Measurements from ENCODE around the gene TCF23.

TCF23 gene

DNA sequence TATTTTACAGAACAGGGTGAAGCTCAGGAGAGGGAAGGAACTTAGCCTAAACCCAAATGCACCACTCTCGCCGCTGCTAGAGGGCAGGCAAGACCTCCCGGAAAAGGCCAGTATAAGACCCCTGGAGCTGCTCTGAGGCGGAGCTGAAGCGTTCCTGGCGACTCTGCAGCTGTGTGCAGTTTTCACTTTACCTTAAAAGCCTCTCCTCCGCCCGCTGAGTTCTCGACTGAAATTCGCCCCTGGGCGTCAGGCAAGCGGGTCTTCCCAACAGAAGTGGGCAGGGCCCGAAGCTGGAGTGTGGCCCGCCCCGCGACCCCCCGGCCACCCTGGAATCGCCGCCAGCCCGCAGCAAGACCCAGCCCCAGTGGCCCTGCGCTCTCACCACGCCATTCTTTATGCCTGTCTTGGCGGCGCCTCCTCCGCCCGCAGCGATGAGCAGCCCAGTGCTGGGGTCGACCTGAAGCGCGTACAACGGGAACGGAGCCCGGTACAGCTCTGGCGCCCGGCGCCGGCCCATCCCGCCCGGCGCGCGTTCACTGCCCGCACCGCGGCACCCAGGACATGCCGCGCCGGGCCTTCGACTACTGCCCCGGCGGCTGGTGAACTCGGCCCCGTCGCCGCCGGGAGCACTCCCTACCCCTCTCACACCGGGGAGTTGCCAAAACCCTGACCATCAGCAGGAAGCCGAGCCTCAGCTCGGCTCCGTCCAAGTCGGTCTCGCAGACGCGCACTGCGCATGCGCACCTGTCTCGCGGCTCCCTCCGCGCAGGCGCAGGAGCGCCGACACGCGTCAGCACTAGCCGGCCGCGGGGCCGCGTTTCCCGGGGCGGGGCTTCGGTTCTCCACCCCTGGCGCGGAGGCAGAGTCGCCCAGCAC lies 14.7 kb upstream of the TCF23 start, which contains the start of gene PREB:
TSS of gene PREB (minus strand) at position 732 of the 876 bp plus-strand sequence. CDS start at position 517, 215 bp downstream.
- Histone ChIP-seq H3K36me3 (ENCODE audit: insufficient read depth, low read length) (peaks cover 10% of the 10 kb centered on the region; the same call in 1 of the 2 replicates), H4K20me1 (ENCODE audit: insufficient read depth, low read length, poor library complexity, severe bottlenecking) (peaks cover 10% of the 10 kb centered on the region), H3K9me3 (ENCODE audit: insufficient read depth, low read depth, low read length) (no peaks in the 10 kb centered on the region), H3K4me2 (ENCODE audit: low read depth, low read length, poor library complexity, severe bottlenecking) (peak within 1 kb of the TSS; percentile 75), H3K9me2 (replicated peaks; ENCODE audit: low read depth, low read length) (no peaks in the 10 kb centered on the region), H3K4me1 (ENCODE audit: insufficient read depth, low read length, poor library complexity, severe bottlenecking) (peaks cover 22% of the 10 kb centered on the region), H3K27me3 (ENCODE audit: insufficient read depth, low read length, poor library complexity, severe bottlenecking) (peaks cover 4% of the 10 kb centered on the region), H3K4me3 (ENCODE audit: low read length, poor library complexity, severe bottlenecking) (peak within 1 kb of the TSS; percentile 88), H3F3A (ENCODE audit: low read depth) (no peaks in the 10 kb centered on the region), H3K9ac (ENCODE audit: low read depth, low read length, poor library complexity, severe bottlenecking) (peak within 1 kb of the TSS; percentile 90), H3K79me2 (ENCODE audit: insufficient read depth, low read length) (peaks cover 30% of the 10 kb centered on the region), H2AFZ (ENCODE audit: low read length) (peak within 1 kb of the TSS; percentile 98)
- TF ChIP-seq EZH2phosphoT487 (IDR thresholded peaks at IDR 0.05; ENCODE audit: borderline replicate concordance) = no peak
- TF ChIP-seq, protein P1, sequence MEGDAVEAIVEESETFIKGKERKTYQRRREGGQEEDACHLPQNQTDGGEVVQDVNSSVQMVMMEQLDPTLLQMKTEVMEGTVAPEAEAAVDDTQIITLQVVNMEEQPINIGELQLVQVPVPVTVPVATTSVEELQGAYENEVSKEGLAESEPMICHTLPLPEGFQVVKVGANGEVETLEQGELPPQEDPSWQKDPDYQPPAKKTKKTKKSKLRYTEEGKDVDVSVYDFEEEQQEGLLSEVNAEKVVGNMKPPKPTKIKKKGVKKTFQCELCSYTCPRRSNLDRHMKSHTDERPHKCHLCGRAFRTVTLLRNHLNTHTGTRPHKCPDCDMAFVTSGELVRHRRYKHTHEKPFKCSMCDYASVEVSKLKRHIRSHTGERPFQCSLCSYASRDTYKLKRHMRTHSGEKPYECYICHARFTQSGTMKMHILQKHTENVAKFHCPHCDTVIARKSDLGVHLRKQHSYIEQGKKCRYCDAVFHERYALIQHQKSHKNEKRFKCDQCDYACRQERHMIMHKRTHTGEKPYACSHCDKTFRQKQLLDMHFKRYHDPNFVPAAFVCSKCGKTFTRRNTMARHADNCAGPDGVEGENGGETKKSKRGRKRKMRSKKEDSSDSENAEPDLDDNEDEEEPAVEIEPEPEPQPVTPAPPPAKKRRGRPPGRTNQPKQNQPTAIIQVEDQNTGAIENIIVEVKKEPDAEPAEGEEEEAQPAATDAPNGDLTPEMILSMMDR (conservative IDR thresholded peaks at IDR 0.05; ENCODE audit: low read length) = peak; percentile 47

DNA sequence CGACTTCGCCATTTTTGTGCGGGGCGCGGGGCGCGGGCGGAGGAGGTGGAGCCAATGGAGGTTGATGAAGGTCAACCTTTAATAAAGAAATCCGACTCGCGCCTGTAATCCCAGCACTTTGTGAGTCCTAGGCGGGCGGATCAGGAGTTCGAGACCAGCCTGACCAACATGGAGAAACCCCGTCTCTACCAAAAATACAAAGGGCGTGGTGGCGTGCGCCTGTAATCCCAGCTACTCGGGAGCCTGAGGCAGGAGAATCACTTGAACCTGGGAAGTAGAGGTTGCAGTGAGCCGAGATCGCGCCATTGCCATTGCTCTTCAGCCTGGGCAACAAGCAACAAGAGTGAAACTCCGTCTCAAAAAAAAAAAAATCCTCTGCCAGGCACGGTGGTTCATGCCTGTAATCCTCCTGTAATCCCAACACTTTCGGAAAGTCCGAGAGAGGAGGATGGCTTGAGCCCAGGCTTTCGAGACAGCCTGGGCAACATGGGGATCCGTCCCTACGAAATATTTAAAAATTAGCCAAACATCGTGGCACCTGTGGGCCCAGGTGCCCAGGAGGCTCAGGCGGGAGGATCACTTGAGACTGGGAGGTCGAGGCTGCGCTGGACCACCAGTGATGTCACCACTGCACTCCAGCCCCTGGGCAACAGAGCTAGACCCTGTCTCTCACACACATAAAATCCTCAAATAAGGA lies 13.9 kb upstream of the TCF23 start:
- Histone ChIP-seq H2AFZ (ENCODE audit: low read length) (peak overlapping the region; percentile 98), H4K20me1 (ENCODE audit: insufficient read depth, low read length, poor library complexity, severe bottlenecking) (peaks cover 10% of the 10 kb centered on the region), H3F3A (ENCODE audit: low read depth) (no peaks in the 10 kb centered on the region), H3K9me3 (ENCODE audit: insufficient read depth, low read depth, low read length) (no peaks in the 10 kb centered on the region), H3K27me3 (ENCODE audit: insufficient read depth, low read length, poor library complexity, severe bottlenecking) (peaks cover 4% of the 10 kb centered on the region), H3K36me3 (ENCODE audit: insufficient read depth, low read length) (peaks cover 10% of the 10 kb centered on the region; the same call in 1 of the 2 replicates), H3K9ac (ENCODE audit: low read depth, low read length, poor library complexity, severe bottlenecking) (peak overlapping the region; percentile 90), H3K4me3 (ENCODE audit: low read length, poor library complexity, severe bottlenecking) (peak overlapping the region; percentile 88), H3K4me1 (ENCODE audit: insufficient read depth, low read length, poor library complexity, severe bottlenecking) (peaks cover 22% of the 10 kb centered on the region), H3K9me2 (replicated peaks; ENCODE audit: low read depth, low read length) (no peaks in the 10 kb centered on the region), H3K79me2 (ENCODE audit: insufficient read depth, low read length) (peaks cover 30% of the 10 kb centered on the region), H3K4me2 (ENCODE audit: low read depth, low read length, poor library complexity, severe bottlenecking) (peak overlapping the region; percentile 75)
- no peak for TF ChIP-seq EZH2phosphoT487 (IDR thresholded peaks at IDR 0.05; ENCODE audit: borderline replicate concordance)
- TF ChIP-seq, protein P1 (conservative IDR thresholded peaks at IDR 0.05; ENCODE audit: low read length) = no peak

DNA sequence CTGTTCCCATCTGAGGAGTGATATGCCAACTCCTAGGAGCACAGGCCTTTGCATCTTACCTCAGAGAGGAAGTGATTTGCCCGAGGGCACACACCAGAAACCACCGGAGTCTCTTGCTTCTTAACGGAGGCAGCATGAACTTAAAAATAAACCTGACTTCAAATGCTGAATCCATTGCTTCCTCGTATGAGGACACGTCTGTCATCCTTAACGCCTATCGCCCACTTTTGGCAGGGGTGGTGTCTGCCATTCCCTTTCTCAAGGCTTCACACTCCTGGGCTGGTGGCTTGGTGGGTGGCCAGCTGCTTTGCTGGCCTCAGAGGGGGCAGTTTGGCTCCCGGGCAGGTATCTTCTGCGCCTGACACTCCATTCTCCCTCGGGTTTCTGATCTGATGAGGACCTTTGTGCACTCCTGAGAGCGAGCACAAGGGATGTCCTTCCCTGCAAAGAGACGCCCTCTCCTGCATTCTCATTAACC lies 13.3 kb upstream of the TCF23 start:
- TF ChIP-seq EZH2phosphoT487 (IDR thresholded peaks at IDR 0.05; ENCODE audit: borderline replicate concordance) = no peak
- TF ChIP-seq, protein P1 (conservative IDR thresholded peaks at IDR 0.05; ENCODE audit: low read length) = no peak
- Histone ChIP-seq H4K20me1 (ENCODE audit: insufficient read depth, low read length, poor library complexity, severe bottlenecking) (peaks cover 10% of the 10 kb centered on the region), H3K9ac (ENCODE audit: low read depth, low read length, poor library complexity, severe bottlenecking) (no peak overlapping the region), H3F3A (ENCODE audit: low read depth) (no peaks in the 10 kb centered on the region), H3K36me3 (ENCODE audit: insufficient read depth, low read length) (peaks cover 10% of the 10 kb centered on the region; the same call in 1 of the 2 replicates), H3K4me1 (ENCODE audit: insufficient read depth, low read length, poor library complexity, severe bottlenecking) (peaks cover 22% of the 10 kb centered on the region), H3K9me3 (ENCODE audit: insufficient read depth, low read depth, low read length) (no peaks in the 10 kb centered on the region), H3K4me2 (ENCODE audit: low read depth, low read length, poor library complexity, severe bottlenecking) (no peak overlapping the region), H3K27me3 (ENCODE audit: insufficient read depth, low read length, poor library complexity, severe bottlenecking) (peaks cover 4% of the 10 kb centered on the region), H3K79me2 (ENCODE audit: insufficient read depth, low read length) (peaks cover 30% of the 10 kb centered on the region), H3K4me3 (ENCODE audit: low read length, poor library complexity, severe bottlenecking) (no peak overlapping the region), H3K9me2 (replicated peaks; ENCODE audit: low read depth, low read length) (no peaks in the 10 kb centered on the region), H2AFZ (ENCODE audit: low read length) (no peak overlapping the region; the same call in 1 of the 2 replicates)

All from Loucy (cell line).